Measurements from ENCODE around the gene NOD2. TPM values are rescaled to one million over a fixed set of nuclear protein-coding genes. Genes with fewer than 3 reads are reported as not detected.

The NOD2 gene
- total RNA-seq, 6 experiments from 2014 or later: not detected

- H3K4me1 Mint-ChIP-seq (ENCODE audit: low read depth): no peaks in the 10 kb centered on the region
- H3K27me3 Mint-ChIP-seq (ENCODE audit: insufficient read depth): peaks cover 2% of the 10 kb centered on the region
- TF ChIP-seq CTCF (IDR thresholded peaks at IDR 0.05): no peak
- no peak overlapping the region for H3K27ac Mint-ChIP-seq
- peaks cover 21% of the 10 kb centered on the region for H3K36me3 Mint-ChIP-seq (ENCODE audit: low read depth)
- DNase-seq: no peak
- no peak overlapping the region for H3K4me3 Mint-ChIP-seq
- peaks cover 28% of the 10 kb centered on the region for H3K9me3 Mint-ChIP-seq
These were observed 19.7 kb upstream of the NOD2 start for GRCh38 chr16:50673496-50674275.

- peaks cover 28% of the 10 kb centered on the region for H3K9me3 Mint-ChIP-seq
- peaks cover 21% of the 10 kb centered on the region for H3K36me3 Mint-ChIP-seq (ENCODE audit: low read depth)
- peaks cover 7% of the 10 kb centered on the region for H3K27me3 Mint-ChIP-seq (ENCODE audit: insufficient read depth)
- H3K4me1 Mint-ChIP-seq (ENCODE audit: low read depth): no peaks in the 10 kb centered on the region
- no peak overlapping the region for H3K4me3 Mint-ChIP-seq
- no peak overlapping the region for H3K27ac Mint-ChIP-seq
- TF ChIP-seq CTCF (IDR thresholded peaks at IDR 0.05): no peak
- no peak for DNase-seq
These were observed 18.6 kb upstream of the NOD2 start for GRCh38 chr16:50674831-50675230.

- DNase-seq: no peak
- Mint-ChIP-seq H3K36me3 (ENCODE audit: low read depth) (peaks cover 21% of the 10 kb centered on the region), H3K4me3 (no peak overlapping the region), H3K27ac (no peak overlapping the region), H3K27me3 (ENCODE audit: insufficient read depth) (peaks cover 10% of the 10 kb centered on the region), H3K4me1 (ENCODE audit: low read depth) (no peaks in the 10 kb centered on the region), H3K9me3 (peaks cover 28% of the 10 kb centered on the region)
- no peak for TF ChIP-seq CTCF (IDR thresholded peaks at IDR 0.05)
These were observed 17.5 kb upstream of the NOD2 start for GRCh38 chr16:50675686-50676610.

- Mint-ChIP-seq H3K9me3 (peaks cover 20% of the 10 kb centered on the region), H3K36me3 (ENCODE audit: low read depth) (peaks cover 14% of the 10 kb centered on the region), H3K27me3 (ENCODE audit: insufficient read depth) (peaks cover 13% of the 10 kb centered on the region), H3K4me1 (ENCODE audit: low read depth) (no peaks in the 10 kb centered on the region), H3K4me3 (no peak overlapping the region), H3K27ac (no peak overlapping the region)
- TF ChIP-seq CTCF (IDR thresholded peaks at IDR 0.05): no peak
- DNase-seq: no peak
These were observed 16.7 kb upstream of the NOD2 start for GRCh38 chr16:50676684-50677225.

- no peak overlapping the region for H3K27ac Mint-ChIP-seq
- peaks cover 14% of the 10 kb centered on the region for H3K9me3 Mint-ChIP-seq
- DNase-seq: no peak
- TF ChIP-seq CTCF (IDR thresholded peaks at IDR 0.05): peak; percentile 65
- H3K27me3 Mint-ChIP-seq (ENCODE audit: insufficient read depth): peaks cover 13% of the 10 kb centered on the region
- H3K4me1 Mint-ChIP-seq (ENCODE audit: low read depth): no peaks in the 10 kb centered on the region
- peaks cover 8% of the 10 kb centered on the region for H3K36me3 Mint-ChIP-seq (ENCODE audit: low read depth)
- no peak overlapping the region for H3K4me3 Mint-ChIP-seq
These were observed 16.1 kb upstream of the NOD2 start for GRCh38 chr16:50677351-50677750.
